HepG2 (cell line): ENCODE data around the gene FOXR1. TPM values are rescaled to one million over a fixed set of nuclear protein-coding genes. Genes with fewer than 3 reads are reported as not detected.
A peak's percentile ranks its signal among the peaks of the same experiment; 100 is the strongest.

ENCODE experiments used
- ATRX ChIP-seq: sonication (generic); formaldehyde crosslinking; IDR thresholded peaks from 2 replicates; pipeline ENCODE4 v1.4.0; 2020; ENCODE audit warnings: missing genetic modification reagents, borderline replicate concordance
- BATF2 ChIP-seq: sonication (generic); formaldehyde crosslinking; IDR thresholded peaks from 2 replicates; pipeline ENCODE4 v1.8.0; 2022; ENCODE audit warnings: mild to moderate bottlenecking, missing genetic modification reagents, moderate library complexity
- BRF2 ChIP-seq: sonication (generic); formaldehyde crosslinking; IDR thresholded peaks from 2 replicates; pipeline ENCODE4 v1.8.1; 2022; ENCODE audit warnings: mild to moderate bottlenecking, missing genetic modification reagents
- FLYWCH1 ChIP-seq: sonication (generic); formaldehyde crosslinking; IDR thresholded peaks from 2 replicates; pipeline ENCODE4 v1.8.1; 2023; ENCODE audit warnings: mild to moderate bottlenecking, missing genetic modification reagents
- HHEX ChIP-seq: IDR thresholded peaks from 2 replicates; pipeline ENCODE4 v1.6.1; 2016; ENCODE audit warnings: control low read depth
- MAFG ChIP-seq: sonication (generic); formaldehyde crosslinking; IDR thresholded peaks from 2 replicates; pipeline ENCODE4 v1.5.1; 2020; ENCODE audit warnings: mild to moderate bottlenecking, missing genetic modification reagents
- PBX2 ChIP-seq: IDR thresholded peaks from 2 replicates; pipeline ENCODE4 v1.6.1; 2016; ENCODE audit warnings: control low read depth
- SAP130 ChIP-seq: IDR thresholded peaks from 2 replicates; pipeline ENCODE4 v1.6.1; 2016; ENCODE audit warnings: low read depth
- TAF1 ChIP-seq: sonication (generic); formaldehyde crosslinking; IDR thresholded peaks from 2 replicates; pipeline ENCODE4 v1.4.0; 2020; ENCODE audit warnings: missing genetic modification reagents
- ZNF282 ChIP-seq: fragments of 450-650 bp; IDR thresholded peaks from 2 replicates; pipeline ENCODE4 v1.6.1; 2018; ENCODE audit not compliant: partially characterized antibody
- ZNF878 ChIP-seq: sonication (generic); formaldehyde crosslinking; IDR thresholded peaks from 2 replicates; pipeline ENCODE4 v1.8.1; 2023; ENCODE audit warnings: mild to moderate bottlenecking, missing genetic modification reagents, moderate library complexity
- ZNF891 ChIP-seq: sonication (generic); formaldehyde crosslinking; IDR thresholded peaks from 2 replicates; pipeline ENCODE4 v1.5.0; 2020; ENCODE audit warnings: mild to moderate bottlenecking, missing genetic modification reagents
- polyA plus RNA-seq, 8 experiments: library from polyadenylated mRNA; depleted of rRNA in 3 of 8; stranded (reverse) in 7 of 8; unstranded in 1 of 8; fragments of >200 nt; fragmentation: Illumina TruSeq in 4 of 8; extraction: Trizol in 4 of 8; gene quantifications; 2 replicates each; pipeline versions ENCODE4 v1.2.1 to v1.2.3, GENCODE V29; 2011 to 2016; ENCODE audit warnings: low read depth in 4 of 8, missing spikeins in 1 of 8, mixed read lengths in 1 of 8; ENCODE audit not compliant: insufficient read depth in 1 of 8
- total RNA-seq, 5 experiments: library from RNA; depleted of rRNA; stranded (reverse); fragments of >200 nt; fragmentation: Illumina TruSeq; extraction: Trizol; gene quantifications; 2 replicates each; pipeline ENCODE4 v1.2.3, GENCODE V29; 2016; ENCODE audit warnings: low read depth in 1 of 5
- TF ChIP-seq, protein P1 (sequence below): sonication (generic); formaldehyde crosslinking; IDR thresholded peaks from 2 replicates; pipeline ENCODE4 v1.4.0; 2020; ENCODE audit warnings: missing genetic modification reagents
- TF ChIP-seq, protein P2 (sequence below): sonication (generic); formaldehyde crosslinking; IDR thresholded peaks from 2 replicates; pipeline ENCODE4 v1.4.0; 2020; ENCODE audit warnings: missing genetic modification reagents; ENCODE audit errors: not compliant biosample characterization
- TF ChIP-seq, protein P3 (sequence below): IDR thresholded peaks from 2 replicates; pipeline ENCODE4 v1.6.1; 2016; ENCODE audit warnings: missing compliant biosample characterization, missing genetic modification reagents, borderline replicate concordance
- TF ChIP-seq, protein P4 (sequence below): sonication (generic); formaldehyde crosslinking; conservative IDR thresholded peaks from 2 replicates; pipeline ENCODE4 v1.8.0; 2022; ENCODE audit warnings: mild to moderate bottlenecking, moderate library complexity, missing genetic modification reagents

Gene FOXR1
- total and polyA plus RNA-seq, 2 of the 13 experiments (the other 11 are each of a cell fraction or from before 2014, with no cell fraction given): not detected

DNA sequence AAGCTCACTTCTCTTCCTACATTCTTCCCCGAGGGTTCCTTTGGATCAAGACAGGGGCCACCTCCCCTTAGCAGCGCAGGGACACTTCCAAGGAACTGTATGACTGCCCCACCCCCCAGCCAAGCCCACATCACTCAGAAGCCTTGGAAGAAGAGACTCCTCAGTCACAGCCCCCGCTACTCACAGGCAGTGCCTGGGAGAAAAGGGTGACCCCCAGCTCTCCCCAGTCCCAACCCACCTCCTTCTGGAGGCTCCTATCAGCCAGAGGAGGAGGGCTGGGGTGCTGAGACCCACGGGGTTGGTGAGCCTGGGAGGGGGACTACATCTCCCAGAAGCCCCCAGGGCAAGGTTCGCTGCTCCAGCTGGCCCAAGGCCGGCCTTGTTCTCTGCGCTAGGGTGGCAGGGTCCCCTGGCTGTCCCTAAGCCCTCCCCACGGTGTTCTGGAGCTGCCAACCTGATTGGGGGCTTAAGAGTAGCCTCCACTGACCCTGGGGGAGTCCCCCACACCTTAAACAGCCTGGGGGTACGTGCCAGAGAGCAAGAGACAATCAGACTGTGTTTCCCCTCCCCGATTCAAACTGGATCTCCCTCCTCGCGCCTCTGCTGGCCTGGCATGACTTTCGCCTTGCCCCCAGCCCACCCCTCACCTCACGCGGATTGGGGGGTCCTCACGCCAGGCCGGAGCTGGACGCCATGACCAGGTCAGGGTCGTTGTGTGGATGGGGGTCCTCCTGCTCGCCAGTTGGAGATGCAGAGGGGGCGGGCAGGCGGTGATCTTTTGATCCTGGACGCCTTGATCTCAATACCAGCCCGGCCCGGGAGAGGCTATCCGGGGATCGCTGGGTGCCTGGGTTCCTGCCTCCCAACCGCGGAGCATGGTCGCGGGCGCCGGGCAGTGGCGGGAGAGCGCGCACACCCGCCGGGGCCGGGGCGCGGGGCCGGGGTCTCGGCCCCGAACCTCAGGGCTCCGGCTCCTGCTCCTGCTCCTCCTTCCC, 46.7 kb upstream of the FOXR1 start (continued):
- TF ChIP-seq PBX2 (CRISPR knock-in tag) (no peak), ZNF878 (no peak), SAP130 (peak; percentile 78), BRF2 (CRISPR knock-in tag) (no peak), ZNF891 (CRISPR knock-in tag) (no peak), ZNF282 (no peak), ATRX (no peak), BATF2 (CRISPR knock-in tag) (no peak), MAFG (no peak), FLYWCH1 (CRISPR knock-in tag) (no peak), HHEX (CRISPR knock-in tag) (no peak), TAF1 (CRISPR knock-in tag) (peak; percentile 20; the same call in 1 of the 2 replicates)
- TF ChIP-seq, protein P1, sequence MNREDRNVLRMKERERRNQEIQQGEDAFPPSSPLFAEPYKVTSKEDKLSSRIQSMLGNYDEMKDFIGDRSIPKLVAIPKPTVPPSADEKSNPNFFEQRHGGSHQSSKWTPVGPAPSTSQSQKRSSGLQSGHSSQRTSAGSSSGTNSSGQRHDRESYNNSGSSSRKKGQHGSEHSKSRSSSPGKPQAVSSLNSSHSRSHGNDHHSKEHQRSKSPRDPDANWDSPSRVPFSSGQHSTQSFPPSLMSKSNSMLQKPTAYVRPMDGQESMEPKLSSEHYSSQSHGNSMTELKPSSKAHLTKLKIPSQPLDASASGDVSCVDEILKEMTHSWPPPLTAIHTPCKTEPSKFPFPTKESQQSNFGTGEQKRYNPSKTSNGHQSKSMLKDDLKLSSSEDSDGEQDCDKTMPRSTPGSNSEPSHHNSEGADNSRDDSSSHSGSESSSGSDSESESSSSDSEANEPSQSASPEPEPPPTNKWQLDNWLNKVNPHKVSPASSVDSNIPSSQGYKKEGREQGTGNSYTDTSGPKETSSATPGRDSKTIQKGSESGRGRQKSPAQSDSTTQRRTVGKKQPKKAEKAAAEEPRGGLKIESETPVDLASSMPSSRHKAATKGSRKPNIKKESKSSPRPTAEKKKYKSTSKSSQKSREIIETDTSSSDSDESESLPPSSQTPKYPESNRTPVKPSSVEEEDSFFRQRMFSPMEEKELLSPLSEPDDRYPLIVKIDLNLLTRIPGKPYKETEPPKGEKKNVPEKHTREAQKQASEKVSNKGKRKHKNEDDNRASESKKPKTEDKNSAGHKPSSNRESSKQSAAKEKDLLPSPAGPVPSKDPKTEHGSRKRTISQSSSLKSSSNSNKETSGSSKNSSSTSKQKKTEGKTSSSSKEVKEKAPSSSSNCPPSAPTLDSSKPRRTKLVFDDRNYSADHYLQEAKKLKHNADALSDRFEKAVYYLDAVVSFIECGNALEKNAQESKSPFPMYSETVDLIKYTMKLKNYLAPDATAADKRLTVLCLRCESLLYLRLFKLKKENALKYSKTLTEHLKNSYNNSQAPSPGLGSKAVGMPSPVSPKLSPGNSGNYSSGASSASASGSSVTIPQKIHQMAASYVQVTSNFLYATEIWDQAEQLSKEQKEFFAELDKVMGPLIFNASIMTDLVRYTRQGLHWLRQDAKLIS (CRISPR knock-in tag): no peak
- TF ChIP-seq, protein P2, sequence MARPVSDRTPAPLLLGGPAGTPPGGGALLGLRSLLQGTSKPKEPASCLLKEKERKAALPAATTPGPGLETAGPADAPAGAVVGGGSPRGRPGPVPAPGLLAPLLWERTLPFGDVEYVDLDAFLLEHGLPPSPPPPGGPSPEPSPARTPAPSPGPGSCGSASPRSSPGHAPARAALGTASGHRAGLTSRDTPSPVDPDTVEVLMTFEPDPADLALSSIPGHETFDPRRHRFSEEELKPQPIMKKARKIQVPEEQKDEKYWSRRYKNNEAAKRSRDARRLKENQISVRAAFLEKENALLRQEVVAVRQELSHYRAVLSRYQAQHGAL (CRISPR knock-in tag): no peak
- TF ChIP-seq, protein P3, sequence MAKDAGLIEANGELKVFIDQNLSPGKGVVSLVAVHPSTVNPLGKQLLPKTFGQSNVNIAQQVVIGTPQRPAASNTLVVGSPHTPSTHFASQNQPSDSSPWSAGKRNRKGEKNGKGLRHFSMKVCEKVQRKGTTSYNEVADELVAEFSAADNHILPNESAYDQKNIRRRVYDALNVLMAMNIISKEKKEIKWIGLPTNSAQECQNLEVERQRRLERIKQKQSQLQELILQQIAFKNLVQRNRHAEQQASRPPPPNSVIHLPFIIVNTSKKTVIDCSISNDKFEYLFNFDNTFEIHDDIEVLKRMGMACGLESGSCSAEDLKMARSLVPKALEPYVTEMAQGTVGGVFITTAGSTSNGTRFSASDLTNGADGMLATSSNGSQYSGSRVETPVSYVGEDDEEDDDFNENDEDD (CRISPR knock-in tag): no peak
- TF ChIP-seq, protein P4, sequence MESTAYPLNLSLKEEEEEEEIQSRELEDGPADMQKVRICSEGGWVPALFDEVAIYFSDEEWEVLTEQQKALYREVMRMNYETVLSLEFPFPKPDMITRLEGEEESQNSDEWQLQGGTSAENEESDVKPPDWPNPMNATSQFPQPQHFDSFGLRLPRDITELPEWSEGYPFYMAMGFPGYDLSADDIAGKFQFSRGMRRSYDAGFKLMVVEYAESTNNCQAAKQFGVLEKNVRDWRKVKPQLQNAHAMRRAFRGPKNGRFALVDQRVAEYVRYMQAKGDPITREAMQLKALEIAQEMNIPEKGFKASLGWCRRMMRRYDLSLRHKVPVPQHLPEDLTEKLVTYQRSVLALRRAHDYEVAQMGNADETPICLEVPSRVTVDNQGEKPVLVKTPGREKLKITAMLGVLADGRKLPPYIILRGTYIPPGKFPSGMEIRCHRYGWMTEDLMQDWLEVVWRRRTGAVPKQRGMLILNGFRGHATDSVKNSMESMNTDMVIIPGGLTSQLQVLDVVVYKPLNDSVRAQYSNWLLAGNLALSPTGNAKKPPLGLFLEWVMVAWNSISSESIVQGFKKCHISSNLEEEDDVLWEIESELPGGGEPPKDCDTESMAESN (CRISPR knock-in tag): 0 out of 2 replicates have a peak, but pooled peaks have one; percentile 20
